ENCODE data around the gene HBD. TPM values are rescaled to one million over a fixed set of nuclear protein-coding genes. Genes with fewer than 3 reads are reported as not detected.

The HBD gene
- total and polyA plus RNA-seq, 7 donors = 0.17 to 6.2 (median 1.6) TPM; not detected in 4

- intact Hi-C loops (cut with DNase I) = no loop called here
- Histone ChIP-seq H3K27me3 (ENCODE audit: insufficient read depth in 3 of 3, low read length in 2 of 3) (no peaks in the 10 kb centered on the region), H3K4me3 (no peak overlapping the region), H3K36me3 (ENCODE audit: insufficient read depth in 1 of 2, low read depth in 1 of 2) (no peaks in the 10 kb centered on the region), H3K9me3 (no peaks in the 10 kb centered on the region), H3K27ac (no peak overlapping the region), H3K4me1 (no peaks in the 10 kb centered on the region)
- WGBS, 3 donors = 70 to 83% (median 71%) methylated on average over 6 of the region's 6 CpGs
- TF ChIP-seq CTCF (IDR thresholded peaks at IDR 0.05) = no peak
- ATAC-seq = peak in 1 of 4 donors; percentile 36
- no peak for DNase-seq
Observed at GRCh38 chr11:5224538-5225479, 9.5 kb downstream of the HBD start.

GRCh38 chr11:5223686-5224085 is 10.6 kb downstream of the HBD start:
- TF ChIP-seq CTCF (IDR thresholded peaks at IDR 0.05) = no peak
- no peak for ATAC-seq
- intact Hi-C loops (cut with DNase I) = no loop called here

GRCh38 chr11:5223146-5223545 is 11.1 kb downstream of the HBD start:
- Histone ChIP-seq H3K4me1 (no peaks in the 10 kb centered on the region), H3K9me3 (no peaks in the 10 kb centered on the region), H3K27ac (no peak overlapping the region), H3K36me3 (ENCODE audit: insufficient read depth in 1 of 2, low read depth in 1 of 2) (no peaks in the 10 kb centered on the region), H3K27me3 (ENCODE audit: insufficient read depth in 3 of 3, low read length in 2 of 3) (no peaks in the 10 kb centered on the region), H3K4me3 (no peak overlapping the region)
- ATAC-seq = no peak
- 81 to 95% (median 93%) methylated on average over 6 of the region's 6 CpGs for WGBS, 3 donors
- no peak for TF ChIP-seq CTCF (IDR thresholded peaks at IDR 0.05)
- no peak for DNase-seq
- intact Hi-C loops (cut with DNase I) = no loop called here

More at GRCh38 chr11:5223686-5224085, 10.6 kb downstream of the HBD start:
- Histone ChIP-seq H3K9me3 (no peaks in the 10 kb centered on the region), H3K4me1 (no peaks in the 10 kb centered on the region), H3K36me3 (ENCODE audit: insufficient read depth in 1 of 2, low read depth in 1 of 2) (no peaks in the 10 kb centered on the region), H3K27ac (no peak overlapping the region), H3K4me3 (no peak overlapping the region), H3K27me3 (ENCODE audit: insufficient read depth in 3 of 3, low read length in 2 of 3) (no peaks in the 10 kb centered on the region)
- no peak for DNase-seq
- 51 to 74% (median 54%) methylated on average over 1 of the region's 1 CpG for WGBS, 3 donors

GRCh38 chr11:5210376-5210885 is 23.9 kb downstream of the HBD start:
- Histone ChIP-seq H3K4me1 (no peaks in the 10 kb centered on the region), H3K27ac (no peak overlapping the region), H3K27me3 (ENCODE audit: insufficient read depth in 3 of 3, low read length in 2 of 3) (no peaks in the 10 kb centered on the region), H3K4me3 (no peak overlapping the region), H3K36me3 (ENCODE audit: insufficient read depth in 1 of 2, low read depth in 1 of 2) (no peaks in the 10 kb centered on the region), H3K9me3 (no peaks in the 10 kb centered on the region)
- intact Hi-C loops (cut with DNase I) = no loop called here
- TF ChIP-seq CTCF (IDR thresholded peaks at IDR 0.05) = no peak
- DNase-seq (no peak), ATAC-seq (no peak)
- 61 to 65% (median 65%) methylated on average over 7 of the region's 7 CpGs for WGBS, 3 donors

All from psoas muscle (tissue), 8 donors.